Stimulated activated CD4-positive, alpha-beta T cell treated with anti-CD3 and anti-CD28 coated beads, Interleukin-1b, Interleukin-23, amount 100 ng/mL, for 1 hour (primary cell): ENCODE data around the gene ACTL6A.
A peak's percentile ranks its signal among the peaks of the same experiment; 100 is the strongest.
"Not testable (repeated sequence)": the region's sequence is repeated elsewhere in the genome, so short reads cannot be mapped to it uniquely, and the experiment has no call there.

ENCODE experiments used
- DNase-seq, 2 donors: peaks; one replicate each; pipeline ENCODE4 v3.0.0-alpha.2; 2020; ENCODE audit warnings: low read depth in 2 of 2

Gene ACTL6A

DNA sequence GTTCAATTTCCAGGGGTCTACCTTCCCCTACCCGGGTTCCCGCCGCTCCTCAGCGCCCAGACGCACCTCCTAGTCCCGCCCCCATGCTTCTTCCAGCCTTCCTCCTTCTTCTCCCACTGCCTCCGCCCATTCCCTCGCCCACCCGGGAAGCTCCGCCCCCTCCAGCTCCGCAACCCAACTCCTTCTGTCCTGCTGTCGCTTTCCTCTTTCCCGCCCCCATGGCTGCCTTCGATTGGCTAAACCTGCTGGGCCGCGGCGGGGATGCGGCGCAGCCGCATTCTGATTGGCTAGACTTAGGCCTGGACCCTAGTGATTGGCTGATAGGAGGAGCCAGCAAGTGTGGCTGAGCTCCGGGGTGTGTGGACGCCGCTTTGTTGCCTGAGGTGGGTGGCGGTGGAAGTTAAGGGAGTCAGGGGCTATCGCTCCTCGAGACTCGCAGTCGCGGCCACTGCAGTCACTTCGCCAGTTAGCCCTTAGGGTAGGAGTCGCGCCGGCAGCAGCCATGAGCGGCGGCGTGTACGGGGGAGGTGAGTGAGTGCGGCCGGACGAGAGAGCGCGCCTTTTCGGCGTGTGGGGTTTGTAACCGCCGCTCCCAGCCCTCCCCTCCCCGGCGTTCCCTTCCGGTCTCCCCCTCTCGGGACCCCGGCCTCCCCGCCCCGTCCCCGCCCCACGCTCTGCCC lies at the start of gene ACTL6A:
Gene ACTL6A, plus strand, starts transcription at position 336 of the 680 bp plus-strand sequence. Its CDS starts 167 bp downstream, at position 503.
- peak; percentile 94 to 98 for DNase-seq

DNA sequence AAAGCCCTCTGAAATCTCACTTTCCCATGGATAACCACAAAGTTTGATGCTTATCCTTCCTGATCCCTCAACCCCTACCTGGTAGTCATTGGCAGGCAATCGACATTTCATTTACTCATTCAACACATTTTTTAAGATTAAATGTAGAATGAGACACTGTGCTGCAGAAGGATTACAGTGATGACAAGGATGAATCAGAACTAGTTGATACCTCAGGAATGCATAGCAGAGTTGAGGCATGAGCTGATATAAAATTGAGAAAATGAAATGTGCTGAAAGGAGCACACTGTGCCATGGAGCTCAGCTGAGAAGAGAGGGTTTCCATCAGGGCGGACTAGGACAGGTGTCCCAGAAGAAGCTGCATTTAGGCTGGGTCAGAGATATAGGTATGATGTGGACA lies 48.9 kb upstream of the ACTL6A start:
- no peak for DNase-seq

DNA sequence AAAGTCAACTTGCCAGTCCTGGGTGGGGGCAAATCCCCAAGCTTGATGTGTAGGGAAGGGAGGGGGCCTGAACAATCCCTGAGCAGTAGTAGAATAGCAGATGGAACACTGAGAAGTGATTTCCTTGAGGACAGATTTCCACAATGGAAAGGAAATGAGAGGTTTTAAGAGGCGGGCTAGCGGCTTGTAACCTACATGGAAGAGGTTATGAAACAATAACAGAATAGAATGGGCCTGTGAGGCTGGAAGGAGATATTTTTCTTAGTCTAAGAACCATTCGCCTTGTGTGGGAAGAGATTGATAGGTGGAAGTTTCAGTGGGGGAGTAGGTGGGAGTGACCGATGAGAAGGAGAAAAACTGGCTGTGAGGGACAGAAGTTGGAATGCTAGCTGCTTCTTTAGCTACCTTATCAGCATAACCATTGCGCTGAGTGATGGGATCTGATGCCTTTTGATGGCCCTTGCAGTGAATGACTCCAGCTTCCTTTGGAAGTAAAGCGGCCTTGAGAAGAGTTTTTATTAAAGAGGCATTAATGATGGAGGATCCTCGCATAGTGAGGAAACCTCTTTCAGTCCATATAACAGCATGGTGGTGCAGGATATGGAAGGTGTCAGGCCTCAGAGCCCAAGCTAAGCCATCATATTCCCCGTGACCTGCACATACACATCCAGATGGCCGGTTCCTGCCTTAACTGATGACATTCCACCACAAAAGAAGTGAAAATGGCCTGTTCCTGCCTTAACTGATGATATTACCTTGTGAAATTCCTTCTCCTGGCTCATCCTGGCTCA lies 46.1 kb upstream of the ACTL6A start:
- not testable (repeated sequence) for DNase-seq

DNA sequence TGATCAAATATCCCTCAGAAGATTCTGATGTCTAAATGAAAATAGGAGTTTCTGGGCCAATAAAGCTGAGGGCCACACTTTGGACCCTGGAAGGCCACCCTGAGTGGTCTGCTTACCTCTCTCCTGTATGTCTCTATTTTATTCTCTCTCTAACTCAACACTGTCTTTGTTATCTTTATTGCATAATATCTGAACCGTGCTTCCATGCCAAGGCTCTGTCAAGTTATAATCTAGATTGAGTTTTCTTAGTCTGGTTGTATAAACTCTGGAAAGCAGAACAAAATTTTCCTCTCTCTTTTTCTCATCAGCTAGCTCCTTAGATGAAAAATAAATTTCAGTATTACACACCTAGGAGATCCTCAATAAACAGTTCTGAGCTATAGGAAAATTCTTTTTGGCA lies 36.2 kb upstream of the ACTL6A start:
- DNase-seq, result no peak

DNA sequence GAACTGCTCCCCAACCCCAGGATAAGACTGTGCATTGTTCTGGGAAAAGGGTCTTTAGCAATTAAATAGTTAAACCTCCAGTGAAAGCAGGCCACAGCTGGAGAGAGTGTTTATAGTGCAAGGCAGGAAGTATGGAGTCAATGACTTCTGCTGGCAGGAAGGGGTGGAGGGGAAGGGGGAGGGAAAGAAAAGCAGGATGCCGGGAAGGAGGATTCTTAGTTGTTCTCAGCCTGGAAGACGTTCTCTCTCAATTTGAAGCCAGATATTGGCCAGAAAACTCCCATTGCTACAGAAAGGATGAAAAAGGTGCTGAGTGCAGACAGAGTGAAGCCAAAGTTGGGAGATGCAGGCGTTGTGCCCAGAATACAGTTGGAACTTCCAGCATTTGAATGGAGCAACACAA lies 35.7 kb upstream of the ACTL6A start:
- DNase-seq, result no peak

GRCh38 chr3:179528772-179529171 lies 34.0 kb upstream of the ACTL6A start:
- no peak for DNase-seq

GRCh38 chr3:179531576-179531975 lies 31.1 kb upstream of the ACTL6A start:
- DNase-seq, result no peak

- no peak for DNase-seq
Observed at GRCh38 chr3:179533274-179533673, 29.5 kb upstream of the ACTL6A start.

DNA sequence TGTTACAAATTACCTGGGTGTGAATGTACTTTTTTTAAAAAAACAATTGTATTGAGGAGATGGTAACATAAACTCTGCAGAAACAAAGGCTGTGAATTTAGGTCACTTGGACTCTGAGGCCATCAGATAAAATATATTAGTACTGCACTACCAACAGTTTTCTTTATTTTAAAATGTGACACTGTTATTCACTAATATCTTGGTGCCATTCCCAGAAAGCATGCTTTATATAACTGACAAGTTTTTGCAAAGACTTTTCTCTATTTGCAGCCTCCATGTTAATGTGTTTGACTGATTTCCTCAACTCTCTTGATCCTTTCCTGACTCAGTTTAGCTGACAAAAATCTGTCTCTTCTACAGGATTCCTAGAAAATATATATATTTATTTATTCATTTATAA lies 26.5 kb upstream of the ACTL6A start:
- no peak for DNase-seq

- no peak for DNase-seq
Observed at GRCh38 chr3:179541094-179541493, 21.6 kb upstream of the ACTL6A start.

- no peak for DNase-seq
Observed at GRCh38 chr3:179541596-179541995, 21.1 kb upstream of the ACTL6A start.

- DNase-seq, result no peak
Observed at GRCh38 chr3:179542375-179542774, 20.4 kb upstream of the ACTL6A start.

- DNase-seq, result no peak
Observed at GRCh38 chr3:179544981-179545645, 17.6 kb upstream of the ACTL6A start.

- no peak for DNase-seq
Observed at GRCh38 chr3:179546814-179547241, 15.9 kb upstream of the ACTL6A start.

- DNase-seq, result no peak
Observed at GRCh38 chr3:179551349-179552105, 11.2 kb upstream of the ACTL6A start.

DNA sequence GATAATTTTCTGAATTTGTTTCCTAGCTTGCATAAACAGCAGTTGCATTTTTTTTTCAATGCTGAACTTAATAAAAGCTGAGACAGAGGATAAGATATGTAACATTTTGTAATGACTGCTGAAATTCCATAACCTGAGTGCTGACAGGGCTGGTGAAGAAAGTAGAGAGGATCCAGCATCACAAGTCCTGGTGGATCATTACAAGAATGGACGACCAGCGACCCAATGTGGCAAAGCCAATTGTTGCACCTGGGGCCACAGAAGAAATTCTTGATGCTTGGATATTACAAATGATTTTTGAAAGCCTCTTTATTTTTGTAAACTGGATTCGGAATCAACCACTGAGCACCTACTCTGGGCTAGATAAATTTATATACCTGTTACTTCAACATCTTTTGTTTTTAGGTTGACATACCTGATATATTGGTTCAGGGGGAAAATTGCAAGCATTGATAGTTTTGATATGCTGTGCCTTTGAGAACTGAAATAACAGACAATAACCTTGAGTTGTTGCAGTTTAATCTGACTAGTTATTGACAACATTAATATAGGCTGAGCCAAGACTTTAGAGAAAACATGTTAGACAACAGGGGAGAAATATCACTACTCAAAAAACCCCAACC lies 3.9 kb upstream of the ACTL6A start:
- DNase-seq, result peak in 1 of 2 donors; percentile 26

DNA sequence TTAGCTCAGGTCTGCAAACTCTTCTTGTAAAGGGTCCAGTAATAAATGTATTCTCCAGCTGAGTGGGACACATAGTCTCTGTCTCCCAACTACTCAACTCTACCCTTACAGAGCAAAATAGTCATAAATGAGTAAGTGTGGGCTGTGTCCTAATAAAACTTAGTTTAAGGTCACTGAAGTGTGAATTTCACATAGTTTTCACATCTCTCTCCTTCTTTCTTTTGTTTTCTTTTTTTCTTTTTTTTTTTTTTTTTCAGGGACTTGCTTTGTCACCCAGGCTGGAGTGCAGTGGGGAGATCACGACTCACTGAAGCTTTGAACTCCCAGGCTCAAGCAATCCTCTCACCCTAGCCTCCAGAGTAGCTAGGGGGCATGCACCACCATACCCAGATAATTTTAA lies 1.9 kb upstream of the ACTL6A start:
- DNase-seq, result no peak

DNA sequence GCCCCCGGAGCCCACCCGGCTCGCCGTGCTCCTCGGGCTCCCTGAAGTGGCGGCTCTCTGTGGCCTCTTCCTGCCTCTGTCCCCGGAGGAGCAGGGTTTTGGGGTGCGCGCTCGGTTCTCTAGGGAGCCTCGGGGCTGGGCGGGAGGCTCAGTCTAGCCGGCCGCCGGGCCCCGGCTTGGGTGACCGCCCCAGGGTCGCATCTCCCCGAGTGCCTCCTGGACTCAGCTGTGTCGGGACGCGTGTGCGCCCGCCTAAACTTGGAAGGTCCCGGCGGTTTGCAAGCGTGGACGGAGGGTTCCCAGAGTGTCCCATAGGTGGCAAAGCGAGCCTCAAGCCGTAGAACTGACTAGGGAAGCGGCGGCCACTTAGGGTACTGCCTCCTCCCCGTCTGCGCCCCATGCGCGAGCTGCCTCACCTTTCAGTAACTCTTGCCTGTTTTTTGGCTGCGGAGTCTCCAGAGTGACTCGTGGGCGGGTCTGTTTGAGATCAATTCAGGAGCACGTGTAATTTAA lies 601 bp downstream of the ACTL6A start:
- DNase-seq, result peak in 1 of 2 donors; percentile 37

DNA sequence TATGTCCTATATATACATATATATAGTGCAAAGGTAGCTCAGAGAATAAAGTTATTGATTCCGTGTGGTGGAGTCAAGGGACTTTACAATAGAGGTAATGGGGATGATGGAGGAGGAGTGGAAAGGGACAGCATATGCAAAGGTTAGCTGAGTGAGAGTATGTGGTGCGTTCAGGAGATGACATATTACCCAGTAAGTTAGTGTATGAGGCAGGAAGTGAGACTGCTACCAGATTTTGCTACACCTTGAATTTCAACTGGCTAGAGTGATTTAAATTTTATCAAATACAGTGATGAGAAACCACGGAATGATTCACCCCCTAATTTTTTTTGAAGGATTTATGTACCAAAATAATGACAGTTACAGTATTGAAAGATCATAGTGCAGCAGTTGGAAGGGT lies 2.8 kb downstream of the ACTL6A start:
- DNase-seq, result no peak

- no peak for DNase-seq
Observed at GRCh38 chr3:179580992-179581391, 18.3 kb downstream of the ACTL6A start.

DNA sequence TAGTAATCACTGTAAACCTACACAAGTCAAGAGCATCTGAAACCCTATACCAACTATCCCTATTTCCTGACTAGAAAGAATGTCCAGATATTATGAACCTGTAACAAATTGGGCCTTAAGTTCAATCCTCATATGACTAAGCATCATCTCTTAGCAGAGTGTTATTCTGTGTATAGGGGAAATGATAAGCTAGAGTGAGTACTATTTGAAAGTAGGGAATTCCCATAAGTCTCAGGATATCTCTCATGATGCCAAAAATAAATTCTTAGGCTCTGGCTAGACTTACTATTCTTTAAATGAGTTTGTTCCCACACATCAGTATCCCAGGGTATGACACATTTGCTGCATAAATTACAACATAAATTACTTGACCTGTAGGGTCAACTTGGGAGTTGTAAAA lies 26.4 kb downstream of the ACTL6A start:
- DNase-seq, result no peak
